Spleen (tissue), 11 donors: ENCODE data around the gene SAFB2. TPM values are rescaled to one million over a fixed set of nuclear protein-coding genes. Genes with fewer than 3 reads are reported as not detected.
A peak's percentile ranks its signal among the peaks of the same experiment; 100 is the strongest.

Experiments
- DNase-seq: peaks from one replicate; pipeline ENCODE4 v3.0.0-alpha.2; 2020
- H3K27ac ChIP-seq, 8 donors: fragments of 200-600 bp; sonication (generic) in 7 of 8; 1 replicate in 4 of 8; 2 replicates in 4 of 8; pipeline versions ENCODE4 v1.5.0 to v1.8.0; 2016 to 2021; ENCODE audit warnings: inconsistent platforms in 4 of 8, mild to moderate bottlenecking in 4 of 8, moderate library complexity in 1 of 8
- H3K27me3 ChIP-seq, 7 donors: fragments of 200-600 bp; sonication (generic) in 6 of 7; replicated peaks in 1 of 7; 1 replicate in 4 of 7; 2 replicates in 3 of 7; pipeline versions ENCODE4 v1.5.0 to v1.8.0; 2016 to 2021; ENCODE audit warnings: inconsistent platforms in 3 of 7, mild to moderate bottlenecking in 1 of 7
- H3K36me3 ChIP-seq, 6 donors: fragments of 200-600 bp; sonication (generic) in 5 of 6; 1 replicate in 4 of 6; 2 replicates in 2 of 6; pipeline versions ENCODE4 v1.5.0 to v1.8.0; 2016 to 2021; ENCODE audit warnings: inconsistent platforms in 2 of 6
- H3K4me1 ChIP-seq, 6 donors: fragments of 200-600 bp; sonication (generic) in 5 of 6; 1 replicate in 3 of 6; 2 replicates in 3 of 6; pipeline versions ENCODE4 v1.5.0 to v1.8.0; 2016 to 2021; ENCODE audit warnings: inconsistent platforms in 3 of 6
- H3K4me3 ChIP-seq, 8 donors: fragments of 200-600 bp; sonication (generic) in 7 of 8; 1 replicate in 4 of 8; 2 replicates in 4 of 8; pipeline versions ENCODE4 v1.5.0 to v1.8.0; 2016 to 2021; ENCODE audit warnings: inconsistent platforms in 4 of 8, mild to moderate bottlenecking in 4 of 8, moderate library complexity in 2 of 8
- H3K9me3 ChIP-seq, 8 donors: fragments of 200-600 bp; sonication (generic) in 7 of 8; 1 replicate in 4 of 8; 2 replicates in 4 of 8; pipeline versions ENCODE4 v1.5.0 to v1.8.0; 2016 to 2021; ENCODE audit warnings: inconsistent platforms in 4 of 8
- POLR2A ChIP-seq, 3 donors: fragments of 450-650 bp; IDR thresholded peaks; one replicate each; pipeline ENCODE4 v1.5.1; 2017; ENCODE audit warnings: antibody characterized with exemption in 3 of 3, mild to moderate bottlenecking in 1 of 3
- POLR2AphosphoS5 ChIP-seq, 3 donors: sonication (generic); formaldehyde crosslinking; IDR thresholded peaks; one replicate each; pipeline ENCODE4 v1.5.1; 2017; ENCODE audit warnings: antibody characterized with exemption in 3 of 3
- WGBS, 5 donors: extraction: QIAGEN DNeasy Blood & Tissue Kit in 3 of 5; methylation state at CpG; one replicate each; pipeline versions ENCODE4 v1.1.5 to v1.1.7; 2013 to 2018; 5-methylcytosine and 5-hydroxymethylcytosine counted together
- intact Hi-C: fragments of 100-400 bp; cut with DNase I; formaldehyde crosslinking; loops from one replicate; pipeline ENCODE4 v1.15.0; 2023; ENCODE audit warnings: low total_unique reads
- polyA plus RNA-seq, 3 donors: library from polyadenylated mRNA; stranded (reverse); fragments of 200-250 nt; gene quantifications; one replicate each; pipeline ENCODE4 v1.2.1, GENCODE V29; 2013
- total RNA-seq, 7 donors: library from RNA; depleted of rRNA in 3 of 7; stranded (reverse); fragments of >200 nt in 3 of 7; fragmentation: NEBNext Ultra II Directional in 4 of 7; extraction: Animal tissue kit (Norgen Biotek cat#: 25700) in 4 of 7; gene quantifications; one replicate each; pipeline versions ENCODE4 v1.1.0 to v1.2.1, GENCODE V29; 2016 to 2021
- TF ChIP-seq, protein P1 (sequence below), 11 experiments: fragments of 200-600 bp in 7 of 11; fragments of 450-650 bp in 4 of 11; sonication (generic) in 4 of 11; IDR thresholded peaks in 8 of 11; conservative IDR thresholded peaks in 3 of 11; 1 replicate in 7 of 11; 2 replicates in 4 of 11; pipeline versions ENCODE4 v1.4.0 to v1.8.0; 2016 to 2021; ENCODE audit warnings: antibody characterized with exemption in 11 of 11, inconsistent platforms in 4 of 11, mild to moderate bottlenecking in 1 of 11
- donor health status: healthy with polysubstance abuse.
- donor health status: DM: no; HTN: no; CAD: no; lungs with moderate emphysema.
- donor health status: DM: no; HTN: no; CAD: no.
- donor health status: Bipolar disorder and iron deficiency.
- donor health status: healthy.
- donor health status: DM: no; HTN: no; CAD: no.
- donor health status: DM: yes; HTN: yes; CAD: no.

Gene SAFB2
- total and polyA plus RNA-seq, 10 donors: 34.8 to 146 (median 110) TPM

DNA sequence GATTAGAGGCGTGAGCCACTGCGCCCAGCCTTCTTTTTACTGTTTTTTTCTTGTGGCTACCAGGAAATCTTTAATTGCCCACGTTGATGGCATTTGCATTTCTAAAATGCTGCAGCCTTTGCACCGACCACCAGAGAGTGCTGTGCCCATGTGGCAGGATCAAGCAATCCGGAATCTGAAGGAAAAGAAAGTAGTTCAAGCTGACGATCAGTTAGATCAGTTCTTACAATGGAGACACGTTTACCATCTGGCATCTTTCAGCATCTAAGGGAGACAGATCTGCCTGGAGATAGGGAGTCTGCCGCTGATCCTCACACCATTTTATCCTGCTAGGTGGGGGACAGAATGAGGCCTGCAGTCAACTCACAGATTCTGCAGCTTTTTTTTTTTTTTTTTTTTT is 74.7 kb downstream of the SAFB2 start:
- DNase-seq: no peak
- Histone ChIP-seq H3K9me3 (no peaks in the 10 kb centered on the region), H3K4me1 (no peaks in the 10 kb centered on the region), H3K27me3 (peaks cover 0 to 9% (median 0%) of the 10 kb centered on the region in 7 donors), H3K4me3 (no peak overlapping the region), H3K27ac (no peak overlapping the region), H3K36me3 (no peaks in the 10 kb centered on the region)
- TF ChIP-seq, protein P1, sequence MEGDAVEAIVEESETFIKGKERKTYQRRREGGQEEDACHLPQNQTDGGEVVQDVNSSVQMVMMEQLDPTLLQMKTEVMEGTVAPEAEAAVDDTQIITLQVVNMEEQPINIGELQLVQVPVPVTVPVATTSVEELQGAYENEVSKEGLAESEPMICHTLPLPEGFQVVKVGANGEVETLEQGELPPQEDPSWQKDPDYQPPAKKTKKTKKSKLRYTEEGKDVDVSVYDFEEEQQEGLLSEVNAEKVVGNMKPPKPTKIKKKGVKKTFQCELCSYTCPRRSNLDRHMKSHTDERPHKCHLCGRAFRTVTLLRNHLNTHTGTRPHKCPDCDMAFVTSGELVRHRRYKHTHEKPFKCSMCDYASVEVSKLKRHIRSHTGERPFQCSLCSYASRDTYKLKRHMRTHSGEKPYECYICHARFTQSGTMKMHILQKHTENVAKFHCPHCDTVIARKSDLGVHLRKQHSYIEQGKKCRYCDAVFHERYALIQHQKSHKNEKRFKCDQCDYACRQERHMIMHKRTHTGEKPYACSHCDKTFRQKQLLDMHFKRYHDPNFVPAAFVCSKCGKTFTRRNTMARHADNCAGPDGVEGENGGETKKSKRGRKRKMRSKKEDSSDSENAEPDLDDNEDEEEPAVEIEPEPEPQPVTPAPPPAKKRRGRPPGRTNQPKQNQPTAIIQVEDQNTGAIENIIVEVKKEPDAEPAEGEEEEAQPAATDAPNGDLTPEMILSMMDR (IDR thresholded peaks at IDR 0.05 in 8 of 11, conservative IDR thresholded peaks at IDR 0.05 in 3 of 11): peak in 3 of 11 experiments; percentile 7 to 25 (median 8)
- no peak for TF ChIP-seq POLR2A (IDR thresholded peaks at IDR 0.05)
- intact Hi-C loops: no loop called here
- 21 to 41% (median 34%) methylated on average over 8 of the region's 8 CpGs for WGBS, 5 donors

DNA sequence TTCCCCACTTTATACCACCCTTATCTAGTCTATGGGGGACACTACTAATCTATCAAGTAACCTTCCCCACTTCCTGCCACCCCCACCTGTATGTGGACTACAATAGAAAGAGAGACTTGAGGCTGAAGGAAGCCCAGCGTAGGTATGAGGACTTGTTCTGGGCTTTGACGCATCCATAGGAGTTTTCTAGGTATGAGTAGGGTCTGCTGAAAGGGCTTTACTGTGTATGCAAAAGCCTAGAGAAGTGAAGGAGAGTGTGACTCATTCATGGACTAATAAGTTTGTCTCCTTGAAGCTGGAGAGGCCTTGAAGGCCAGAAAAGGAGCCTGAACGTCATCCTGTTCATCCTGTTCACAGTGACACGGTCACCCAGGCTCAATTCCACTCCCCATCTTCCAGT is 76.6 kb downstream of the SAFB2 start:
- Histone ChIP-seq H3K36me3 (no peaks in the 10 kb centered on the region), H3K9me3 (no peaks in the 10 kb centered on the region), H3K27me3 (peaks cover 0 to 9% (median 0%) of the 10 kb centered on the region in 7 donors), H3K4me1 (no peaks in the 10 kb centered on the region), H3K4me3 (no peak overlapping the region), H3K27ac (no peak overlapping the region)
- DNase-seq: no peak
- intact Hi-C loops: no loop called here
- TF ChIP-seq POLR2A (IDR thresholded peaks at IDR 0.05): no peak
- TF ChIP-seq POLR2AphosphoS5 (IDR thresholded peaks at IDR 0.05): no peak
- TF ChIP-seq, protein P1 (IDR thresholded peaks at IDR 0.05 in 8 of 11, conservative IDR thresholded peaks at IDR 0.05 in 3 of 11): no peak
- 61 to 81% (median 77%) methylated on average over 4 of the region's 4 CpGs for WGBS, 5 donors

- no peak for DNase-seq
- Histone ChIP-seq H3K27ac (no peak overlapping the region), H3K4me1 (no peaks in the 10 kb centered on the region), H3K4me3 (no peak overlapping the region), H3K9me3 (no peaks in the 10 kb centered on the region), H3K36me3 (no peaks in the 10 kb centered on the region), H3K27me3 (peaks cover 0 to 16% (median 0%) of the 10 kb centered on the region in 7 donors)
- WGBS, 5 donors: 85 to 91% (median 88%) methylated on average over 5 of the region's 5 CpGs
- TF ChIP-seq POLR2A (IDR thresholded peaks at IDR 0.05): no peak
- no peak for TF ChIP-seq POLR2AphosphoS5 (IDR thresholded peaks at IDR 0.05)
- TF ChIP-seq, protein P1 (IDR thresholded peaks at IDR 0.05 in 8 of 11, conservative IDR thresholded peaks at IDR 0.05 in 3 of 11): no peak
- intact Hi-C loops: no loop called here
Measured at GRCh38 chr19:5545051-5545450, 77.5 kb downstream of the SAFB2 start.

DNA sequence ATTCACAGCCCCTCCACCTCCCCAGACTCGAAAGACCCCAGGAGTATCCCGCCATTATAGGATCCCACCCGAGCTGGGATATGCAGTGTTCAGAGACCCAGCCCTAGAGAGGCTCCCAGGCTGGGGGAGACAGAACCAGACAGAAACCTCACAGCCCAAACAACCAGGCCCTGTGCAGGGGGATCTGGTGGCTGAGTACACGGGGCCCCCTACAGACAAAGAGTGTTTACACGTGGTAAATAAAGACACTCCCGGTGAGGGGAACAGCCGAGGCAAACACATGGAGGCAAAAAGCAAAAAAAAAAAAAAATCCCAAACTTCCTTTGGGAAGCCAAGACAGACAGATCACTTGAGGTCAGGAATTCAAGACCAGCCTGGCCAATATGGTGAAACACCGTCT is 79.9 kb downstream of the SAFB2 start:
- intact Hi-C loops: no loop called here
- H3K4me1 ChIP-seq: no peaks in the 10 kb centered on the region
- no peak for DNase-seq
- 43 to 52% (median 44%) methylated on average over 8 of the region's 8 CpGs for WGBS, 5 donors
- no peaks in the 10 kb centered on the region for H3K9me3 ChIP-seq
- no peaks in the 10 kb centered on the region for H3K36me3 ChIP-seq
- H3K4me3 ChIP-seq: no peak overlapping the region
- peaks cover 0 to 40% (median 22%) of the 10 kb centered on the region in 7 donors for H3K27me3 ChIP-seq
- TF ChIP-seq, protein P1 (IDR thresholded peaks at IDR 0.05 in 8 of 11, conservative IDR thresholded peaks at IDR 0.05 in 3 of 11): no peak
- no peak for TF ChIP-seq POLR2AphosphoS5 (IDR thresholded peaks at IDR 0.05)
- no peak overlapping the region for H3K27ac ChIP-seq
